HG02623 (cell line): ENCODE measurements around the gene CASP3.

Experiments used
- ATAC-seq: cut with Tn5 transposase; IDR thresholded peaks from one replicate; pipeline ENCODE4 v1.9.1; 2021; ENCODE audit warnings: moderate library complexity; ENCODE audit not compliant: unreplicated experiment

CASP3 gene

DNA sequence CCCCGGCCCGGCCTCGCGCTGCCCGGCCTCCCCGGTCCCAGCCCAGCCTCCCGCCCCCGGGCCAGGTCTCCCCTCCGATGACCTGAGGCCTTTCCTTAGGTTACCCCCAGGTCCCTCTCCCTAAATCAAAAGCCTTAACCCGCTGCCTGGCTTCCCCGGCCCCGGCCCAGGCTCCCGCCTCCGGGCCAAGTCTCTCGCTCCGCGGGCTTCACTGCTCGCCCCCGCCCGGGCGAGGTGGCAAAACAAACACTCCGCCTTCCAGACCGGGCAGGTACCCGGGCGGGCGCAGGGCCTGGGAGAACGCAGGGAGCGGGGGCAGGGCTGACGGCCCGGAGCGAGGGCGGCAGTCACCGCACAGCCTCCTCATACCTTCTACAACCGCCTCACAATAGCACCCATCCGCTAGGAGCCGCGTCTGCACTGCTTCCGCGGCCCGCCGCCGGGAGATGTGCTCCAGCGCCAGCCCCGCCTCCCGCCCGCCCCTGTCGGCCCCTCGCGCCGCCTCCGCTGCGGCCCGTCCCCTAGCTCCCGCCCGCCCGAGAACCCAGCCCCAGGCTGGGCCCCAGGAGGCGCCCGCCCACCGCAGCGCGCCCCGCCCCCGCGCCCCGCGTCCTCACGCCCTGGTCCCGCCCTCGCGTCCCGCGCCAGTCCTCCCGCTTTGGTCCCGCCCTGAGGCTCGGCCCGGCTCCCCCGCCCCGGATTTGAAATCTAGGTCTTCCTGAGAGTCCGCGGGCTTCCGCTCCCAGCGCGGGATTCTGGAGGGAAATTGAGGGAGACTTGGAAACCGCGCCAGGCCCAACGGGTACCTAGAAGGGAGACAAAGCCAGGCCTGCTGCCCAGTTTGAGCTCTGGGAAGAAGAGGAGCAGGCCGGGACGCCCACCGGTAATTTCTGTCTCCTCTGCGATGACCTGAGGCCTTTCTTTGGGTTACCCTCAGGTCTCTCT lies at the start of gene CASP3, which contains the start of gene PRIMPOL:
CASP3 (minus strand) TSS at position 422 of the 945 bp plus-strand sequence. CDS start 10,994 bp downstream, outside the sequence.
PRIMPOL (plus strand) TSS at position 713 of the 945 bp plus-strand sequence. CDS start 7,403 bp downstream, outside the sequence.
- peak; percentile 85 for ATAC-seq

DNA sequence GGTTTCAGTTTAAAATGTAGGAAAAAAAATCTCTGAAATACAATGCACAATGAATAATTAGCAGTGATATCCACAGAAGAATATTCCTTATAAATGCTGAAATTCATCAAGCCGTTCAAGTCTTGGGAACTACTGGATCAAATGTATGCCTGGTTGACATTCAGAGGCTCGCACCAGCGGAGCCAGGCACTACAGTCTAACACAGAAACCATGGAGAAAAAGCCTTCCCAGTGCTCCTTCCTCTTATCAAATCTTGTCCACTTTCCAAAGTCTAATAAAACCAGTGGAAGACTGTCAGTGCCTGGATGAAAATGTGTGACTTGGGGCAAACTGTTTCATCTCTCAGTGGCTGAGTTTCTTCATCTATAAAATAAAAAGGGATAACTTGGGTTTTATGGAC lies 48.7 kb upstream of the CASP3 start:
- no peak for ATAC-seq

DNA sequence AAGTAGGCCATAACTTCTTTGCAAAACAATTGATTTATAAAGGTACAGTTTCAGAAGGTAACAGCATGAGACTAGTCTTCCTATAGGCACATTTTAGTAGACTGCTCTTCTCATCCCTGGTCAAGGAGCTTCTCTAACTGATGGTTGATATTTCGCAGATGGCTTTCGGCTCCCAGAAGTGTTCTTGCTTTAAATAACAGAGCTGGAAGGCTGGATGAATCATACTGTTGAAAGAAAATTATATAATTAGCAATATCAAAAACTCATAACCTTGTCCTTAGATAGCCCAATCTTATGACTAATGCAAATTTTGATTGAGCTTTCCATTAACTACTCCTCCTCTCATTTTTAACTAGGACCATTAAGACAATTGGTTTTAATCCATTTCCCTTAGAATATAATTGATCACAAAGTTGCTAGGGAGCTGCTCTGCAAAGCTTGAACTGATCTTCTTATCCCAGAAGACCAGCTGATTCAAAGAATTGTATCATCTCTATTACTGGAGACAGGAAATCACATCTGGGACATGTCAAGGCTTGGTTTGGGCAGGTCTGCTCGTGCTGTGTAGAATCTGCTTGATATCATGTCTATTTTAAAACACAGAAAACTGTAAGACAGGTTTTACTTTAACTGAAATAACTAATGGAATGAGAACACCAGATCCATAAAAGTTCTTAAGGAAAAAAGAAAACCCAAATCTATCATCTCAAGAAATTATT lies 46.1 kb upstream of the CASP3 start:
- no peak for ATAC-seq

DNA sequence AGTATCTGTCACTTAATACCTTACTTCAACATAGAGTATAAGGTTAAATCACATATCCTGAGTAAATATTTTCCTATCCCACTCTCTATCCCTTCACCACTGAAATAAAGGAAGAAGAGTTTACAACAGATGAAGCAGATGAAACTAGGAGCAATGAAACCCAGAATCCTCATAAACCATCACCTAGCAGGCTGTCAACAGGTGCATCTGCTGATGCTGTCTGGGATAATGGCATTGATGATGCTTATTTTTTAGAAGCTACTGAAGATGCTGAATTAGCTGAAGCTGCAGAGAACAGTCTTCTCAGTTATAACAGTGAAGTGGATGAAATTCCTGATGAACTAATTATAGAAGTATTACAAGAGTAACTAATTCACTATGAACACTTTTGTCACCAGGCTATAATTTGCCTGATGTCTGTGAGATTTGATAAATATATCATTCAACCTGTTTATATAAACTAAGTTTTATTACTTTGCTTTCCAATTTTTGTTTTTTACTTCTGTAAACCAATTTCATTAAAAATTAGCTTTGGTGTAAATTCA lies 45.2 kb upstream of the CASP3 start:
- ATAC-seq = no peak

DNA sequence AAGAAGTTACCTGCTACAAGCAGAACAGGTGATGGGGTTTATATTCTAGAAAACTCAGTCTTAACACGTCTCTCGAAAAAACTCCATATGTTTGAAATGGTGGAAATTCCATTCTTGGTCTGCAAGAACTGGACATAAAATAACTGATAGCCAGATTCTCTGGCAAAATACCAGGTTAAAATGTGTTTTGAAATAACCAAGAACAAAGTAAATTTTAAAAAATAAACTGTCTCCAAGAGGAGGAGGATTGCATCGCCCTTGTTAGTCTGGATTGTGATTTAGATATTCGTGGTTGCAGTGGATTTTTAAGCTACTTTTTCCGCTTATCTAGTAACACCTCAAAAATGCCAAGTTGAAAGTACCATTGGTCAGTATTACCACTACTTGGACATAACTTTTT lies 43.8 kb upstream of the CASP3 start:
- no peak for ATAC-seq

DNA sequence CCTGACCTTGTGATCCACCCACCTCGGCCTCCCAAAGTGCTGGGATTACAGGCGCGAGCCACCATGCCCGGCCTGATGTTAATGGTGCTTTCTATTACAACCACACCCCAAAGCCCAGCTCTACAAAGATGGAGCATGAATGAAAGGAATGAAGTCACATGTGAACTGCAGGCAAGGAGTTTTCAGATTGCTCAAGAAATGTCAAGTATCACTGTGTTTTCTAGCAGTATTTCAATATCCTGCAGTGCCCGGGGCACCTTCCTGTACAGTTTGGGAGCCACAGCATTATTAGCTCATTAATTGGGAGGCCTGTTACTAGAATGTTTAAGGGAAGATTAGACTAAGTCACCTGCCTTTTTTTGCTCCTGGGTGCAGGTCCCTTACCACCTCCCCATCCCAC lies 40.4 kb upstream of the CASP3 start:
- no peak for ATAC-seq

DNA sequence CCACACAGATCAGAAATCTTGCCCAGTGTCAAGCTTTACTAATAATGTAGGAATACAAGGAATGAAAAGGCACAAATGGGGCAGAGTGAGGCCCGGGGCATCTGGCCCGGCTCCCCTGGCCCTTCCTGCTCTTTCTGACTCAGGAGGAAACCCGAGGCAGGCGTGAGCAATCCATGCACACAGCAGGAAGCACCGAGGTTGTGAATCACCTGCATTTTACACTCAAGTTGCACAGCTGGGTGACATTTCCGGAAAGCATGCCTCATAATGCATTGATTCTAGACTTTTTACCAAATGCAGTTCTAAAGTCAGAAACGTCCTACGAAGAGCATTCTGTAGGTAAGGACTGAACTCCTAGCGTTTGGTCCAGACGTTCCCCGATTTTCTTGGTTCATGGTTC lies 39.2 kb upstream of the CASP3 start:
- ATAC-seq = no peak

DNA sequence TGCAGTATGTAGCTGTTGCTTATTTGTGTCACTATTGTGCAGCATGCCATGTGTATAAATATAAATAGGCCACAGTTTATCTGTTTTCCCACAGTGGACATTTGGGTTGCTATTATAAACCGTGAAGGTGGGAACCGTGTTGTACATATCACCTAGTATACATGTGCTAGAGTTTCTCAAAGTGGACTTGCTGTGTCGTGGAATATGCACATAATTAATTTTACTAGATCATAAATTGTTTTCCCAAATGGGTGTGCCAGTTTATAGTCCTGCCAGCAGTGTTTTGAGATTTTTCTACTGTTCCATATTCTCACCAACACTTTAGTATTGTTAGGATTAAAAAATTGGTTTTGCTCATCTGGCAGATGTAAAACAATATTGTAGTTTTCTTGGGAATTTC lies 38.8 kb upstream of the CASP3 start:
- no peak for ATAC-seq

DNA sequence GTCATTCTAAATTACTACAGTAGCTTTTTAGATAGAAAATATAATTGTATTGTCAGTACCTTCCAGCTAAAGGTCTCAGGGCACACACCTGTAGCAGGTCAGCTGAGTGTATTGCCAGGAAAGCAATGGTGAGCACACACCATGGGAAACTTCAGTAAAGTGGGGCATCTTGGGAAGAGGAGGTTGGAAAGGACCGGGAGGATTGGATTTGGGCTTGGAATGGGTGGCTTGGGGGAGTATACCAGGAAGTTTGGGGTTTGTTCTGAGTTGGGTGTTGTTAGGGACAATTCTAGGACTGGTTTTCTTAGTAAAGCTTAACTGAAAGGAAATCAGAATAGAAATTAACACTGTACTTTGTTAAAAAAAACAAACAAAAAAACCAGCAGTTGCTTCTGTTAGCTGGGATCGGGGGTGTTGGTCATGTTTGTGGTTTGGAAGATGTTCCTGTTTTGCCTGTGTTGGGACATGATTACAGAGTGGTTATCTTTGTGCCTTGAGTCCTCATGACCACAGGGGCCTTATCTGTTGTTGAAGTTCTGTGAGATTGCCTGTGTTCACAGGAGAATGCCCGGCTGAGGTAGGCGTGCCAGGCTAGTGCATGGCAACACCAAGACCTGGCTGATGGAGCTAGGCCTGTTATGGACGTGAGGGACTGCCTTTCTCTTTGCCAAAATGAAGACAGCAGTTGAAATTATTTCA lies 35.4 kb upstream of the CASP3 start:
- ATAC-seq = no peak

DNA sequence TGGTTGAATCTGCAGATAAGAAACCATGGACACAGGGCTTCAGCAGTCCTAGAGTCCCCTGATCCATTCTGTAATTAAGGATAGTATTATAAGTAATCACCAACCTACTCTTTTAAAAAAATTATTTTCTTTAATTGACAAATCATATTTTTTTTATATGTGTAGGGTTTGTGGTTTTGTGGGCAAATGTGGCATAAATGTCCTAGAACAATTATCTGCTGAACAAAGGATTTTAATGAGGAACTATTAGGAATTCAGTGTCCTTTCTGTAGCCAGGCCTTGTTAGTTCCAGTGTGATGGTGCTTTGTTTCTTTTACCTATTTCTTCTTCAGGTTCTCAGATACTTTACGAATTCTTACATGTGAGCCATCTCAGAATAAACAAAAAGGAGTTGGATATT lies 32.7 kb upstream of the CASP3 start:
- no peak for ATAC-seq

DNA sequence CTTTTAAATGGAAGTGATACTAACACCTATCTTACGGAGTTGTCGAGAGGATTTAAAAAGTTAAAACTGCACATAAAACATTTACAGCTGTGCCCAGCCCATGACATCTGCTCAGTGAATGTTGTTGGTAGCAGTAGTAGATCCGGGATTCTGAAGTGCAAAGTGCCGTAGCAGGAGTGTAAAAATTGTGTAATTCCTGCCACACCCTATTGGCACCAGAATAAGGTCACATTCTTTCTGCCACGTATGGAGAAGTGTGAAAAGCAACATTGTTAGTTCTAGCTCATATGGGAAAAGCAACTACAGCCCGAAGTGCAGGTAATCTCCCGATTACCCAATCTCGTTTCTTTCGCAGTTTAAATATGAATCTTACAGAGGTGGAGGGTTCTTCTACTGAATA lies 31.5 kb upstream of the CASP3 start:
- ATAC-seq = no peak

DNA sequence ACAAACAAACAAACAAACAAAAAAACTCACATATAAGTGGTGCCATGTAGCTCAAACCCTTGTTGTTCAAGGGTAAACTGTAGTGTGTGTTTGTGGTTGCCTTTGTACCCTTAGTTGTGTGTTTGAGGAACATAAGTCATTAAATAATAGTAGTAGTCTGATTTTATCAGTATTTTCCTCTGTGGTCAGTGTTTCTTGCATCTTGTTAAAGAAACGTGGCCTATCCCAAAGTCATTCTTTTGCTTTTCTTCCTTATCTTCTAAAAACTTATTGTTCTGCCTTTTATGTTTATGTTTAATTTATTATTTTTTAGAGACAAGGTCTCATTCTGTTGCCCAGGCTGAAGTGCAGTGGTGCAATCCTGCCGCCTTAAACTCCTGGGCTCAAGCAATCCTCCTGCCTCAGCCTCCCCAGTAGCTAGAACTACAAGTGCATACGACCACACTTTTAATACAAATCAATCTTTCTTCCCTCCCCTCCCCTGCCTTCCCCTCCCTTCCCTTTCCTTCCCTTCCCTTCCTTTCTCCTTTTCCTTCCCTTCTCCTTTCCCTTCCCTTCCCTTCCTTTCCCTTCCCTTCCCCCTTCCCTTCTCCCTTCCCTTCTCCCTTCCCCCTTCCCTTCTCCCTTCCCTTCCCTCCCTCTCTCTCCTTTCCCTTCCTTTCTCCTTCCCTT lies 26.7 kb upstream of the CASP3 start:
- no peak for ATAC-seq

DNA sequence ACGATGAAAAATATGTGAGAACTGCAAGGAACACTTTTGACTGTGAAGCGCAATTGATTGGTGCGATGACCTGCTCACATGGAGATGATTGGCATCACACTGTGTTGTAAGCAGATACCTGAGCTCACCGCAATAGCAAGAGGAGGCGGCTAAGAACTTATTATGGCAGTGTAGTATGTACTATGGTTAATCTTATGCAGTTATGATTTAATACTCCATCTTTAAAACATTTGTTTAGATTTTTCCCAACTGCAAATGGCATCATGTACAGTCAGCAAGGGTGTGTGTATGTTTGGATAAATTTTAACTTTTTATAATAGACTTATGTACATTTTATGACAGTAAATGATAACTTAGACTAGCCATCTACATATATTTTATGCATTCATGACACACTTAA lies 25.8 kb upstream of the CASP3 start:
- no peak for ATAC-seq

DNA sequence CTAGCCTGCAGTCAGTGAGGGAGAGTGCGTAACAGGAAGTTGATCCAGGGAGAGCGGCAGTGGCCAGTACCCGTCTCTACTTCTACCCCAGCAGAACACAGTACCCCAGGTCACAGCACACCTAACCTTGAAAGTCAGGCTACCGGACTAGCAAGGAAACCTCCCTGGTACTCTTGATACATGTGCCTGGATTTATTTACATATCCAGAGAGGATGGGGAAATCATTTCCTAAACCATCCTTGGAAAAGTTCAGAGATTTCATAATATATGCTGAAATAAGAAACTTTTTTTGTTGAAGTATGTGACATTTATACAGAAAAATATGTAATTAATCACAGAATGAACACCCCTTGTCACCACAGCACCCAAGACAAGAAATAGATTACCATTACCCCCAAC lies 24.8 kb upstream of the CASP3 start:
- ATAC-seq = no peak

DNA sequence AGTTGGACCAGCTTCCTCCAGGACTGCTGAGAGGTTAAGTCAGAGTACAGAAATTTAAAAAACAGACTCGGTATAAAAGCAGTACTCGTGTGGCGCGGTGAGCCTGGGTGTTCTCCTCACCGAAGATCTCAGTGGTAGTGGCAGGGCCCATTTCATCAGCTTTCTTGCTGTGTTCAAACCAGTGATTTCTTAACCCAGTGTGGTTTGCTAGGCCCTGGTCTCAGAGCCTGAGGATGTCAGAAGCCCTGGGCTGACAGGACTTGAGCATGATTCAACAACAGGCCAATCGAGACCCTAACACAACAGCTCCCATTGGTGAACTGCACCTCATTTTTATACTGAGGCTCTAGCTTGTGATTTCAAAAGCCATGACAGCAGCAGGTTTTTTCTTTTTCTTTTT lies 23.5 kb upstream of the CASP3 start:
- ATAC-seq = no peak

DNA sequence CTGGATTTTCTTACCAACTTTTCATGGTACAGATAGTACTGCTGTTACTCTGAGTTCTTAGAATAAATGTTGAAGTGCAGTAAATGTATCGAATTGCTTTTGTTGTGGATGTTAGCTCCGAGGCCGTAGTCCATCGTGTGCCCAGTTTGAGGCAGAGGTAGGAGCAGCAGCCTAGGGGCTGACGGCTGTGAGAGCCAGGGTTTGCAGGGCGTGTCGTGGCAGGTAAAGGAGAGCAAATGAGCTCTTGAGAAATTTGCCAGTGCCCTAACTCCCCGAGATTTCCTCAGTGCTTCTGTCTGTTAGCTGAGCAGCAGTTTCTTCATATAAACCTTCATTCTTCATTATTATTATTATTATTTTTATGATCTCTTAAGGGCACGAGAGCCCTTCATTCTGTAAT lies 21.9 kb upstream of the CASP3 start:
- ATAC-seq = no peak

DNA sequence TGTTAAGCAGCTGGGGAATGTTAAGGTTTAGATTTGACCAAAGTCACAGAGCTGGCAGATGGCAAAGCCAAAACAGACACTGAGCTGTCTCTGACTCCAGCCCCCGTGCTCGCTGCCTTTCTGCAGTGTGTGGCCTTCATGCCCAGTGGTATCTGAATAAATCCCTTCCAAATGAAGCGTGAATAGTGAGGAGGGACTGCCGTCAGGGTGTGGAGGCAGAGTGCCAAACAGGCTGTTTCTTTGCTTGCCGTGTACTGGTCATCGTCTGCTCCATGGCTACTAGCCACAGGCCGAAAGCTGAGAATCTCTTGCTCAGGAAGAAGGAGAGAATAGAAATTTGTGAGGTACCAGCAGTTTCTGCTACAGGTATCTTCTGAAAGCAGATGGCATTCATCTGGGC lies 20.0 kb upstream of the CASP3 start:
- ATAC-seq = no peak

DNA sequence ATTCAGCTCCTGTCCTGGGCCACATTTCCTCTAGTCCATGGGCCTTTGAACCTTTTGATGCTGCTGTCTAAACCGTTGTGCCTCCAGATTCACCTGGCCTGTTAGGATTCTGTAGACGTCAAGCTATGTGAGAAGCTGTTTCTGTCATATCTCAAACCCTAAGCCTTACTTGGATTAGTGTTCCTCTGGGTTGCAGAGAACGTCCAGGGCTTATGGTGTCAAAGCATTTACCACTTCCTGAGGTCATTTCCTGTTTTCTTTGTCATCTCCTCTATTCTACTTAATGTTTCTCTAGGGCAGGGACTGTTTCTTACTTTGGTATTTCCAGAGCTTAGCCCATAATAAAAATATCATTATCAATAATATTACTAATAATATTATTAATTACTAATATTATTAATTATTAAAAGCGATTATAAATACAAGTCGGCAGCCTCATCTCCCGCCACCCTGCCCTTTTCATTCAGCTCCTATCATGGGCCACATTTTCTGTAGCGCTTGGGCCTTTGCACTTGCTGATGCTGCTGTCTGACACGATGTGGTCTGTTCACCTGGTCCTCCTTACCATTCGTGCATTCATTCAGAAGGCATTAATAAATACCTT lies 19.4 kb upstream of the CASP3 start:
- no peak for ATAC-seq

DNA sequence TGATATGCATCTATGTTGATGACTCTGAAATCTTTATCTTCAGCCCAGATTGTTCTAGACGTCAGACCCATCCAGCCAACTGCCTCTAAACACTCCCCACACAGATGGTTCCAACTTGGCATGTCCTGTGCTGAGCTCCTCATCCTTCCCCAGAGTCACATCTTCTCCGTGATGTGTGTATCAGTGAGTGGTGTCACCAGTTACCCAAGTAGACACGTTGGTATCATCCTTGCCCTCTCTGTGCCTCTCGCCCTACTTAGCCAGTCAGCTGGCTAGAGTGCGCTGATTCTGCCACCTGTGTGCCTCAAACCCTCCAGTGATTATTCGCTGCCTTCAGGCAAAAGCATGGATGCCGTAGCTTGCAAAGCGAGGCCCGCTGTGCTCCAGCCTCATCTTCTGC lies 18.8 kb upstream of the CASP3 start:
- ATAC-seq = no peak

DNA sequence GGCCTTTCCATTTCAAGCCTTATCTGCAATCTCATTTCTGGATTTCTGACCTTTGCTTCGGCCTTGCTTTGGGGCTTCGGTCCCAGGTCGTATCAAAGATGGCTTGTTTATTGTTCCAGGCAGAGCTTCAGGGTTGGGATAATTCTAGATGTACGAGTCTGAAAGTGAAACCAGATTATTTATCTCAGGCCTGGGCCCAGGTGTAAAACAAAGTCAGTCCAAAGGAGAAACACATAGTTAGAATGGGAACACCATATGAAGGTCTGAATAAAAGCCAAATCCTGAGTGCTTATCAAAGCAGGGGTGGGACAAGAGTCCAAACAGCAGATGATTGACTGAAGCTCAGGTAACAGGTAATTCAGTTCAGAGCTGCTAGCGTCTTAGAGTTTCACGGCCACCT lies 17.4 kb upstream of the CASP3 start:
- ATAC-seq = no peak
